HFFc6 (cell line): ENCODE results near the gene NFIX. TPM values are rescaled to one million over a fixed set of nuclear protein-coding genes. Genes with fewer than 3 reads are reported as not detected.

Experiments used
- DNase-seq: peaks from one replicate; pipeline ENCODE4 v3.0.0-alpha.2; 2018
- H3K27ac Mint-ChIP-seq: 2 replicates; pipeline ENCODE4 v1.8.0; 2020; ENCODE audit warnings: mild to moderate bottlenecking, mixed read lengths
- H3K27me3 Mint-ChIP-seq: 2 replicates; pipeline ENCODE4 v1.8.0; 2021; ENCODE audit warnings: mild to moderate bottlenecking, moderate library complexity, mixed read lengths; ENCODE audit not compliant: insufficient read depth
- H3K36me3 Mint-ChIP-seq: 2 replicates; pipeline ENCODE4 v1.8.0; 2021; ENCODE audit warnings: low read depth, mixed read lengths
- H3K4me1 Mint-ChIP-seq: 2 replicates; pipeline ENCODE4 v1.8.0; 2020; ENCODE audit warnings: low read depth, mixed read lengths
- H3K4me3 Mint-ChIP-seq: 2 replicates; pipeline ENCODE4 v1.8.0; 2020; ENCODE audit warnings: mild to moderate bottlenecking, moderate library complexity, mixed read lengths
- H3K9me3 Mint-ChIP-seq: 2 replicates; pipeline ENCODE4 v1.8.0; 2020; ENCODE audit warnings: mild to moderate bottlenecking, mixed read lengths
- CTCF ChIP-seq: fragments of 200-600 bp; sonication (generic); IDR thresholded peaks from 2 replicates; pipeline ENCODE4 v1.5.0; 2021; ENCODE audit warnings: antibody characterized with exemption, mild to moderate bottlenecking
- total RNA-seq, 6 experiments: library from RNA; stranded (reverse); fragmentation: NEBNext Ultra II Directional; extraction: Animal tissue kit (Norgen Biotek cat#: 25700); gene quantifications; 2 replicates in 1 of 6; 3 replicates in 5 of 6; pipeline ENCODE4 v1.2.3, GENCODE V29; 2021

NFIX gene
- total RNA-seq, 6 experiments from 2014 or later, result 129 to 161 (median 142) TPM

- H3K4me1 Mint-ChIP-seq, result peaks cover 8% of the 10 kb centered on the region
- no peaks in the 10 kb centered on the region for H3K27me3 Mint-ChIP-seq
- no peak overlapping the region for H3K27ac Mint-ChIP-seq
- TF ChIP-seq CTCF, result no peak
- no peak for DNase-seq
- H3K36me3 Mint-ChIP-seq, result no peaks in the 10 kb centered on the region
- H3K9me3 Mint-ChIP-seq, result no peaks in the 10 kb centered on the region
- H3K4me3 Mint-ChIP-seq, result no peak overlapping the region
These were observed 7.5 kb upstream of the NFIX start for GRCh38 chr19:12987781-12988180.

- peaks cover 8% of the 10 kb centered on the region for H3K4me1 Mint-ChIP-seq
- peaks cover 2% of the 10 kb centered on the region; the same call in 1 of the 2 replicates for H3K27me3 Mint-ChIP-seq
- no peak overlapping the region for H3K27ac Mint-ChIP-seq
- no peak for TF ChIP-seq CTCF
- no peaks in the 10 kb centered on the region for H3K36me3 Mint-ChIP-seq
- no peak for DNase-seq
- no peak overlapping the region for H3K4me3 Mint-ChIP-seq
- no peaks in the 10 kb centered on the region for H3K9me3 Mint-ChIP-seq
These were observed 4.8 kb upstream of the NFIX start for GRCh38 chr19:12990431-12990830.

GRCh38 chr19:12990853-12991252, 4.4 kb upstream of the NFIX start:
- Mint-ChIP-seq H3K27ac (no peak overlapping the region), H3K27me3 (peaks cover 2% of the 10 kb centered on the region; the same call in 1 of the 2 replicates)

GRCh38 chr19:12991296-12991695, 4.0 kb upstream of the NFIX start:
- Mint-ChIP-seq H3K4me1 (peaks cover 7% of the 10 kb centered on the region), H3K36me3 (no peaks in the 10 kb centered on the region), H3K9me3 (no peaks in the 10 kb centered on the region), H3K27me3 (peaks cover 2% of the 10 kb centered on the region; the same call in 1 of the 2 replicates), H3K4me3 (no peak overlapping the region), H3K27ac (no peak overlapping the region)
- no peak for TF ChIP-seq CTCF
- no peak for DNase-seq

More at GRCh38 chr19:12990853-12991252, 4.4 kb upstream of the NFIX start:
- H3K36me3 Mint-ChIP-seq, result no peaks in the 10 kb centered on the region
- no peaks in the 10 kb centered on the region for H3K9me3 Mint-ChIP-seq
- H3K4me1 Mint-ChIP-seq, result peaks cover 7% of the 10 kb centered on the region
- no peak for DNase-seq
- no peak for TF ChIP-seq CTCF
- H3K4me3 Mint-ChIP-seq, result no peak overlapping the region

- no peaks in the 10 kb centered on the region for H3K36me3 Mint-ChIP-seq
- no peak overlapping the region for H3K4me3 Mint-ChIP-seq
- peaks cover 2% of the 10 kb centered on the region; the same call in 1 of the 2 replicates for H3K27me3 Mint-ChIP-seq
- TF ChIP-seq CTCF, result no peak
- H3K9me3 Mint-ChIP-seq, result no peaks in the 10 kb centered on the region
- H3K4me1 Mint-ChIP-seq, result peaks cover 8% of the 10 kb centered on the region
- no peak overlapping the region for H3K27ac Mint-ChIP-seq
- DNase-seq, result no peak
These were observed 2.5 kb upstream of the NFIX start for GRCh38 chr19:12992729-12993128.

- no peak for TF ChIP-seq CTCF
- Mint-ChIP-seq H3K4me3 (no peak overlapping the region), H3K27me3 (peaks cover 2% of the 10 kb centered on the region; the same call in 1 of the 2 replicates)
These were observed 1.7 kb upstream of the NFIX start for GRCh38 chr19:12993562-12993961.

More at GRCh38 chr19:12993562-12993961, 1.7 kb upstream of the NFIX start:
- peaks cover 14% of the 10 kb centered on the region for H3K4me1 Mint-ChIP-seq
- H3K27ac Mint-ChIP-seq, result no peak overlapping the region
- no peaks in the 10 kb centered on the region for H3K9me3 Mint-ChIP-seq
- peaks cover 6% of the 10 kb centered on the region for H3K36me3 Mint-ChIP-seq
- DNase-seq, result no peak
